ENCODE data around the gene PYM1. TPM values are rescaled to one million over a fixed set of nuclear protein-coding genes. Genes with fewer than 3 reads are reported as not detected.

Gene PYM1
- total and polyA plus RNA-seq, 2 of the 13 experiments (the other 11 are each of a cell fraction or from before 2014, with no cell fraction given) = 44.0 to 51.8 TPM

DNA sequence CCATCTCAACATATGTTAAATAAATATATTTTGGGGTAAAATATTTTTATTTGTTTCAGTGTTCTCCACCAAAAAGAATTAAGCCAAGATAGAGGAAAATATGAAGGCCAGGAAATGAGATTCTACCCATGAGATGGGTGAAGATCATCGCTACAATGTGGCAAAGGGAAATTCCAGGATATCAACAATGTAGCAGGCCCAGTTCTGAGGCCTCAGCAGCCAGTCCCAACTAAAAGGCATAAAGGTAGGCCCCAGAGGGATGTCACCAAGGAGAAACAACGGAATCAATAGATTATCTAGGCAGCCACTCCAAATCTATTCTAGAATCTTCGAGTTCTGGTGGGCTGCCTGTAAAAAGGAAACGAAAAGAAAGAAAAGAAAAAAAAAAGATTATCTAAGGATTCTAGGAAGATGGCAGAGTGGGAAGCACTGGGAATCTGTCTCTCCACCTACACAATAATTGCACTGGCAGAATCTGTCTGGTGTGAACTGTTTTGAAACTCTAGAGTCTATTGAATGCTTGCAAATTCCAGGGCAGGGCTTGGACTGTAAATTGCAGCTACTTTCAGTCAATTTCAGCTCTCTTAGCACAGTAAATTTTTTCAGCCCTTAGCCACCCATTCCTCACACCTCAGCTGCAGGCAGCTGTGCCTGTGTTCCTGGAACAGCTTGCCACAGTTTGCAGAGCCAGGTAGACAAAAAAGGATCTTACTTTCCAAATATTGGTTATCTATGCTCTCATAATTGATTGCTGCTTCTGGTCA, 51.8 kb downstream of the PYM1 start:
- H4K20me1 ChIP-seq (ENCODE audit: insufficient read depth, low read length) = no peaks in the 10 kb centered on the region
- no peak overlapping the region for H3K4me3 ChIP-seq (replicated peaks in 1 of 3; ENCODE audit: insufficient read depth in 1 of 3, low read depth in 2 of 3, low read length in 3 of 3)
- FAIRE-seq (no peak), DNase-seq (ENCODE audit: low spot score) (no peak), ATAC-seq (no peak)
- peaks cover 9% of the 10 kb centered on the region for H3K9me3 ChIP-seq (ENCODE audit: low read length)
- in situ Hi-C loops (cut with HindIII; ENCODE audit: extremely low pct_ligation_motif_present, low pct_unique_long_range_greater_than_20kb) (no loop called here), intact Hi-C loops (cut with micrococcal nuclease; ENCODE audit: unreplicated experiment) (no loop called here)
- H3K36me3 ChIP-seq (replicated peaks in 1 of 2; ENCODE audit: control insufficient read depth in 1 of 2, insufficient read depth in 2 of 2, low read length in 2 of 2) = no peaks in the 10 kb centered on the region
- ChIA-PET CTCF (ENCODE audit: low intra/inter-chr PET ratio, low total read pairs) (no interaction called here), POLR2A (no interaction called here)
- 46% methylated on average over 4 of the region's 4 CpGs for WGBS (ENCODE audit: low lambda C conversion rate)
- H3K9ac ChIP-seq (ENCODE audit: insufficient read depth, low read depth, low read length) = no peak overlapping the region
- no peaks in the 10 kb centered on the region for H3K27me3 ChIP-seq (ENCODE audit: control insufficient read depth in 1 of 2, insufficient read depth in 2 of 2, low read length in 2 of 2)
- BruUV-seq (replicated peaks) = no TSS peak
- no peak overlapping the region for H2AFZ ChIP-seq (ENCODE audit: low read length)
- no peaks in the 10 kb centered on the region for H3K79me2 ChIP-seq (ENCODE audit: insufficient read depth, low read length)
- TF ChIP-seq, protein P1, sequence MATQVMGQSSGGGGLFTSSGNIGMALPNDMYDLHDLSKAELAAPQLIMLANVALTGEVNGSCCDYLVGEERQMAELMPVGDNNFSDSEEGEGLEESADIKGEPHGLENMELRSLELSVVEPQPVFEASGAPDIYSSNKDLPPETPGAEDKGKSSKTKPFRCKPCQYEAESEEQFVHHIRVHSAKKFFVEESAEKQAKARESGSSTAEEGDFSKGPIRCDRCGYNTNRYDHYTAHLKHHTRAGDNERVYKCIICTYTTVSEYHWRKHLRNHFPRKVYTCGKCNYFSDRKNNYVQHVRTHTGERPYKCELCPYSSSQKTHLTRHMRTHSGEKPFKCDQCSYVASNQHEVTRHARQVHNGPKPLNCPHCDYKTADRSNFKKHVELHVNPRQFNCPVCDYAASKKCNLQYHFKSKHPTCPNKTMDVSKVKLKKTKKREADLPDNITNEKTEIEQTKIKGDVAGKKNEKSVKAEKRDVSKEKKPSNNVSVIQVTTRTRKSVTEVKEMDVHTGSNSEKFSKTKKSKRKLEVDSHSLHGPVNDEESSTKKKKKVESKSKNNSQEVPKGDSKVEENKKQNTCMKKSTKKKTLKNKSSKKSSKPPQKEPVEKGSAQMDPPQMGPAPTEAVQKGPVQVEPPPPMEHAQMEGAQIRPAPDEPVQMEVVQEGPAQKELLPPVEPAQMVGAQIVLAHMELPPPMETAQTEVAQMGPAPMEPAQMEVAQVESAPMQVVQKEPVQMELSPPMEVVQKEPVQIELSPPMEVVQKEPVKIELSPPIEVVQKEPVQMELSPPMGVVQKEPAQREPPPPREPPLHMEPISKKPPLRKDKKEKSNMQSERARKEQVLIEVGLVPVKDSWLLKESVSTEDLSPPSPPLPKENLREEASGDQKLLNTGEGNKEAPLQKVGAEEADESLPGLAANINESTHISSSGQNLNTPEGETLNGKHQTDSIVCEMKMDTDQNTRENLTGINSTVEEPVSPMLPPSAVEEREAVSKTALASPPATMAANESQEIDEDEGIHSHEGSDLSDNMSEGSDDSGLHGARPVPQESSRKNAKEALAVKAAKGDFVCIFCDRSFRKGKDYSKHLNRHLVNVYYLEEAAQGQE (IDR thresholded peaks at IDR 0.05; ENCODE audit: borderline replicate concordance in 1 of 2, low read depth in 1 of 2, low read length in 2 of 2) = no peak
- TF ChIP-seq ZNF883 (CRISPR knock-in tag; IDR thresholded peaks at IDR 0.05; ENCODE audit: not compliant biosample characterization) = no peak
- TF ChIP-seq MIXL1 (CRISPR knock-in tag; IDR thresholded peaks at IDR 0.05) = no peak
- TF ChIP-seq ZNF607 (CRISPR knock-in tag; IDR thresholded peaks at IDR 0.05; ENCODE audit: borderline replicate concordance) = no peak
- no peak for TF ChIP-seq BHLHE40 (IDR thresholded peaks at IDR 0.05; ENCODE audit: low read length)
- no peak for TF ChIP-seq SP140L (CRISPR knock-in tag; IDR thresholded peaks at IDR 0.05; ENCODE audit: borderline replicate concordance)
- no peak for TF ChIP-seq MED8 (CRISPR knock-in tag; IDR thresholded peaks at IDR 0.05; ENCODE audit: insufficient replicate concordance)
- no peak for TF ChIP-seq ZNF781 (CRISPR knock-in tag; IDR thresholded peaks at IDR 0.05; ENCODE audit: borderline replicate concordance, not compliant biosample characterization)
- TF ChIP-seq, protein P2, sequence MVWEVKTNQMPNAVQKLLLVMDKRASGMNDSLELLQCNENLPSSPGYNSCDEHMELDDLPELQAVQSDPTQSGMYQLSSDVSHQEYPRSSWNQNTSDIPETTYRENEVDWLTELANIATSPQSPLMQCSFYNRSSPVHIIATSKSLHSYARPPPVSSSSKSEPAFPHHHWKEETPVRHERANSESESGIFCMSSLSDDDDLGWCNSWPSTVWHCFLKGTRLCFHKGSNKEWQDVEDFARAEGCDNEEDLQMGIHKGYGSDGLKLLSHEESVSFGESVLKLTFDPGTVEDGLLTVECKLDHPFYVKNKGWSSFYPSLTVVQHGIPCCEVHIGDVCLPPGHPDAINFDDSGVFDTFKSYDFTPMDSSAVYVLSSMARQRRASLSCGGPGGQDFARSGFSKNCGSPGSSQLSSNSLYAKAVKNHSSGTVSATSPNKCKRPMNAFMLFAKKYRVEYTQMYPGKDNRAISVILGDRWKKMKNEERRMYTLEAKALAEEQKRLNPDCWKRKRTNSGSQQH (CRISPR knock-in tag; IDR thresholded peaks at IDR 0.05; ENCODE audit: low read depth) = no peak
- TF ChIP-seq RXRA (CRISPR knock-in tag; IDR thresholded peaks at IDR 0.05) = no peak
- TF ChIP-seq, protein P3, sequence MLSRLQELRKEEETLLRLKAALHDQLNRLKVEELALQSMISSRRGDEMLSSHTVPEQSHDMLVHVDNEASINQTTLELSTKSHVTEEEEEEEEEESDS (CRISPR knock-in tag; IDR thresholded peaks at IDR 0.05; ENCODE audit: borderline replicate concordance) = no peak
- no peak for TF ChIP-seq ZNF331 (CRISPR knock-in tag; IDR thresholded peaks at IDR 0.05)
- no peak for TF ChIP-seq GATAD1 (CRISPR knock-in tag; IDR thresholded peaks at IDR 0.05)
- no peak for TF ChIP-seq TP53 (CRISPR knock-in tag; conservative IDR thresholded peaks at IDR 0.05)
- no peak for TF ChIP-seq ZKSCAN1 (IDR thresholded peaks at IDR 0.05; ENCODE audit: low read length)
- TF ChIP-seq HMG20B (CRISPR knock-in tag; conservative IDR thresholded peaks at IDR 0.05) = no peak
- H3K27ac ChIP-seq (ENCODE audit: extremely low read length, insufficient read depth, low read length) = no peak overlapping the region
- H3K4me1 ChIP-seq (ENCODE audit: insufficient read depth, low read length) = no peaks in the 10 kb centered on the region
- H3K4me2 ChIP-seq (ENCODE audit: low read depth, low read length) = no peak overlapping the region

Data from HepG2 (cell line).